ENCODE data around the gene NECAB3. TPM values are rescaled to one million over a fixed set of nuclear protein-coding genes. Genes with fewer than 3 reads are reported as not detected.
"Not testable (repeated sequence)": the region's sequence is repeated elsewhere in the genome, so short reads cannot be mapped to it uniquely, and the experiment has no call there.

Gene NECAB3
- total RNA-seq, 1 donor: 27.1 TPM

DNA sequence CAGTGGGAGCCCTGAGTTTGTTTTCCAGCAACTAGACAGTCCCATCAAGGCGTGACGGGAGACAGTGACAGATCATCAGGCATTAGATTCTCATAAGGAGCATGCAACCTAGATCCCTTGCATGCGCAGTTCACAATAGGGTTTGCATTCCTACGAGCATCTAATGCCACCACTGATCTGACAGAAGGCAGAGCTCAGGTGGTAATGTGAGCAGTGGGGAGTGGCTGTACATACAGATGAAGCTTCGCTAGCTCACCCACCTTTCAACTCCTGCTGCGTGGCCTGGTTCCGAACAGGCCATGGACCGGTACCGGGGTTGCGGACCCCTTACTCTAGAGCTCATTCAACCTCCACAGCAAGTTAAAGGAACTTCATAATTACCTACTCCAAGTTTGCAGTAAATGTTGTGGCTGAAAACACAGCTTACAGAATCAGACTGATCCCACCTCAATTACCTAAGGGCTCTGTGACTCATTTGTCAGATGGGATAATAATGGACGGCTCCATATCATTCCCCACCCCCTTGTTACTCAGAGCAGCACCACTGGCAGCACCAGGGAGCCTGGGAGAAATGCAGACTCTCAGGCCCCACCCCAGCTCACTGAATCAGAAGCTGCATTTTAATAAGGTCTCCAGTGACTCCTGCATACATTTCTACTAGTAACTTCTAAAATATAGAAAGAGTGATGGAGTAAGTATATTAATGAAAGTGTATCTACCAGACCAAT lies 30.1 kb upstream of the NECAB3 start:
- Histone ChIP-seq H3K9me3 (ENCODE audit: low read depth, low read length) (no peaks in the 10 kb centered on the region), H3K79me2 (ENCODE audit: insufficient read depth, low read length) (no peaks in the 10 kb centered on the region), H3K27ac (ENCODE audit: low read depth, low read length) (no peak overlapping the region), H2AFZ (ENCODE audit: low read length) (no peak overlapping the region), H3K36me3 (ENCODE audit: insufficient read depth, low read length) (peaks cover 7% of the 10 kb centered on the region), H3K4me3 (ENCODE audit: insufficient read depth, low read length) (no peak overlapping the region), H3K4me1 (ENCODE audit: insufficient read depth, low read length) (no peaks in the 10 kb centered on the region), H3K4me2 (ENCODE audit: insufficient read depth, low read length) (no peak overlapping the region), H3K27me3 (ENCODE audit: insufficient read depth, low read length) (no peaks in the 10 kb centered on the region), H4K20me1 (ENCODE audit: insufficient read depth, low read length) (no peaks in the 10 kb centered on the region)
- TF ChIP-seq, protein P1, sequence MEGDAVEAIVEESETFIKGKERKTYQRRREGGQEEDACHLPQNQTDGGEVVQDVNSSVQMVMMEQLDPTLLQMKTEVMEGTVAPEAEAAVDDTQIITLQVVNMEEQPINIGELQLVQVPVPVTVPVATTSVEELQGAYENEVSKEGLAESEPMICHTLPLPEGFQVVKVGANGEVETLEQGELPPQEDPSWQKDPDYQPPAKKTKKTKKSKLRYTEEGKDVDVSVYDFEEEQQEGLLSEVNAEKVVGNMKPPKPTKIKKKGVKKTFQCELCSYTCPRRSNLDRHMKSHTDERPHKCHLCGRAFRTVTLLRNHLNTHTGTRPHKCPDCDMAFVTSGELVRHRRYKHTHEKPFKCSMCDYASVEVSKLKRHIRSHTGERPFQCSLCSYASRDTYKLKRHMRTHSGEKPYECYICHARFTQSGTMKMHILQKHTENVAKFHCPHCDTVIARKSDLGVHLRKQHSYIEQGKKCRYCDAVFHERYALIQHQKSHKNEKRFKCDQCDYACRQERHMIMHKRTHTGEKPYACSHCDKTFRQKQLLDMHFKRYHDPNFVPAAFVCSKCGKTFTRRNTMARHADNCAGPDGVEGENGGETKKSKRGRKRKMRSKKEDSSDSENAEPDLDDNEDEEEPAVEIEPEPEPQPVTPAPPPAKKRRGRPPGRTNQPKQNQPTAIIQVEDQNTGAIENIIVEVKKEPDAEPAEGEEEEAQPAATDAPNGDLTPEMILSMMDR (IDR thresholded peaks at IDR 0.05; ENCODE audit: extremely low read depth, low read depth, low read length): no peak
- peak; percentile 46 for DNase-seq (ENCODE audit: insufficient read length, low spot score, missing footprints)

DNA sequence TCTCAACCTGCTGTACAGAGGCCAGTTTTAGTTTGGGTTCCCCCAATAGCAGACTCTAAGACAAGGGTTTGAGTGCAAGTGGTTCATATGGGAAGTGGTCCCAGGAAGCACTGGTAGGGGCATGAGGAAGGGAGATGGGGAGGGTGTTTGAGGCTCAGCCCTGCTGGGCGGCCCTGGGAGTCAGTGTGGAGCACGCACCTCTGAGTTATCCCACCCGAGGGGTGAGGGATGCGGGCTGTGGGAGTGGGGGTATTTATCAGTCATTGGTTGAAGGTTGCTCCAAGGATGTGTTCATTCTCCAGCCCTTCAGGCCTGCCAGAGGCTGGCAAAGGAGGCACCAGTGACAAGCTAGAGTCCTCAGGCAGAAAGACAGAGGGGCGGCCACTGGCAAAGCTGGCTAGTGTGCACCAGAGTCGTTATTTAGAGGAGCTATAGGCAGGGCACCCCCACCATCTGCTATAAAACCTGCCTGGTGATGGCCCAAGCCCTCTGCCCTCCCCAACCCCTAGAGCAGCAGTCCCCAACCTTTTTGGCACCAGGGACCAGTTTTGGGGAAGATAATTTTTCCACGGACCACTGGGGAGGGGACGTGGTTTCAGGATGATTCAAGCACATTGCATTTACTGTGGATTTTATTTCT lies 29.4 kb upstream of the NECAB3 start:
- no peak overlapping the region for H2AFZ ChIP-seq (ENCODE audit: low read length)
- H3K4me3 ChIP-seq (ENCODE audit: insufficient read depth, low read length): no peak overlapping the region
- H3K9me3 ChIP-seq (ENCODE audit: low read depth, low read length): no peaks in the 10 kb centered on the region
- H3K27ac ChIP-seq (ENCODE audit: low read depth, low read length): no peak overlapping the region
- H3K27me3 ChIP-seq (ENCODE audit: insufficient read depth, low read length): no peaks in the 10 kb centered on the region
- peak; percentile 61 for DNase-seq (ENCODE audit: insufficient read length, low spot score, missing footprints)
- no peaks in the 10 kb centered on the region for H3K79me2 ChIP-seq (ENCODE audit: insufficient read depth, low read length)
- H4K20me1 ChIP-seq (ENCODE audit: insufficient read depth, low read length): no peaks in the 10 kb centered on the region
- no peak overlapping the region for H3K4me2 ChIP-seq (ENCODE audit: insufficient read depth, low read length)
- TF ChIP-seq, protein P1 (IDR thresholded peaks at IDR 0.05; ENCODE audit: extremely low read depth, low read depth, low read length): no peak
- peaks cover 7% of the 10 kb centered on the region for H3K36me3 ChIP-seq (ENCODE audit: insufficient read depth, low read length)
- H3K4me1 ChIP-seq (ENCODE audit: insufficient read depth, low read length): no peaks in the 10 kb centered on the region

DNA sequence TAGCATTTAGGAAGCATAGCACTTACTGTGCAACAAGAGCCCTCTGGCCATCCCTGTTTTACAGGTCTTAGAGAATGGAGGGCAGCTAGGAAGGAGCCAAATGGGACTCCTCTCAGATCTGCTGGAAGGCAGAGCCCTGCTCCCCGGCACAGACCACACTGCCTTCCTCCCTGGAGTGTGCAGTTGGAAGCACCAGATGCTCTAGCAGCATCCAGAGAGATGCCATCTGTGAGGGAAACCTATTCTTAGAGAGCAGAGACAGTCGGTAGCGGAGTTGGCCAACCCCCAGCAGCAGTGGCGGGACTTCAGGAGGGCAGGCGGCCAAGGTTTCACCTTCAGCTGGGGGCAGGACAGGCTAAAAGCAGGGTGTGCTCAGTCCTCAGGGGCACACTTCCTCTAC lies 28.6 kb upstream of the NECAB3 start:
- H2AFZ ChIP-seq (ENCODE audit: low read length): no peak overlapping the region
- H3K36me3 ChIP-seq (ENCODE audit: insufficient read depth, low read length): peaks cover 7% of the 10 kb centered on the region
- H3K27me3 ChIP-seq (ENCODE audit: insufficient read depth, low read length): no peaks in the 10 kb centered on the region
- no peaks in the 10 kb centered on the region for H3K79me2 ChIP-seq (ENCODE audit: insufficient read depth, low read length)
- H3K27ac ChIP-seq (ENCODE audit: low read depth, low read length): no peak overlapping the region
- TF ChIP-seq, protein P1 (IDR thresholded peaks at IDR 0.05; ENCODE audit: extremely low read depth, low read depth, low read length): no peak
- no peak overlapping the region for H3K4me3 ChIP-seq (ENCODE audit: insufficient read depth, low read length)
- no peak for DNase-seq (ENCODE audit: insufficient read length, low spot score, missing footprints)
- no peak overlapping the region for H3K4me2 ChIP-seq (ENCODE audit: insufficient read depth, low read length)
- no peaks in the 10 kb centered on the region for H3K9me3 ChIP-seq (ENCODE audit: low read depth, low read length)
- H4K20me1 ChIP-seq (ENCODE audit: insufficient read depth, low read length): no peaks in the 10 kb centered on the region
- H3K4me1 ChIP-seq (ENCODE audit: insufficient read depth, low read length): no peaks in the 10 kb centered on the region

DNA sequence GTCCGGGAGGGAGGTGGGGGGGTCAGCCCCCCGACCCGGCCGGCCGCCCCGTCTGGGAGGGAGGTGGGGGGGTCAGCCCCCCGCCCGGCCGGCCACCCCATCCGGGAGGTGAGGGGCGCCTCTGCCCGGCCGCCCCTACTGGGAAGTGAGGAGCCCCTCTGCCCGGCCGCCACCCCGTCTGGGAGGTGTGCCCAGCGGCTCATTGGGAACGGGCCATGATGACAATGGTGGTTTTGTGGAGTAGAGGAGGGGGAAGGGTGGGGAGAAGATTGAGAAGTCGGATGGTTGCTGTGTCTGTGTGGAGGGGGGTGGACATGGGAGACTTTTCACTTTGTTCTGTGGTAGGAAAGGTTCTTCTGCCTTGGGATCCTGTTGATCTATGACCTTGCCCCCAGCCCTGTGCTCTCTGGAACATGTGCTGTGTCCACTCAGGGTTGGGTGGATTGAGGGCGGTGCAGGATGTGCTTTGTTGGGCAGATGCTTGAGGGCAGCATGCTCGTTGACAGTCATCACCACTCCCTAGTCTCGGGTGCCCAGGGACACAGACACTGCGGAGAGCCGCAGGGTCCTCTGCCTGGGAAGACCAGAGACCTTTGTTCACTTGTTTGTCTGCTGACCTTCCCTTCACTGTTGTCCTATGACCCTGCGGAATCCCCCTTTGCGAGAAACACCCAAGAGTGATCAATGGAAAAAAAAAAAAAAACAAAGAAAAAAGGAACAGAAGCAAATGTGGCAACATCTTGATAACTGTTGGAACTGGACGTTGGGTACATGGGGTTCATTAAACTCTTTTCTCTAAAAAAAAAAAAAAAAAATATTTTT lies 27.6 kb upstream of the NECAB3 start:
- H3K79me2 ChIP-seq (ENCODE audit: insufficient read depth, low read length): no peaks in the 10 kb centered on the region
- H3K9me3 ChIP-seq (ENCODE audit: low read depth, low read length): no peaks in the 10 kb centered on the region
- no peaks in the 10 kb centered on the region for H3K36me3 ChIP-seq (ENCODE audit: insufficient read depth, low read length)
- H3K4me1 ChIP-seq (ENCODE audit: insufficient read depth, low read length): no peaks in the 10 kb centered on the region
- DNase-seq (ENCODE audit: insufficient read length, low spot score, missing footprints): no peak
- TF ChIP-seq, protein P1 (IDR thresholded peaks at IDR 0.05; ENCODE audit: extremely low read depth, low read depth, low read length): no peak
- H2AFZ ChIP-seq (ENCODE audit: low read length): no peak overlapping the region
- H3K4me2 ChIP-seq (ENCODE audit: insufficient read depth, low read length): no peak overlapping the region
- no peak overlapping the region for H3K27ac ChIP-seq (ENCODE audit: low read depth, low read length)
- H4K20me1 ChIP-seq (ENCODE audit: insufficient read depth, low read length): no peaks in the 10 kb centered on the region
- no peaks in the 10 kb centered on the region for H3K27me3 ChIP-seq (ENCODE audit: insufficient read depth, low read length)
- no peak overlapping the region for H3K4me3 ChIP-seq (ENCODE audit: insufficient read depth, low read length)

DNA sequence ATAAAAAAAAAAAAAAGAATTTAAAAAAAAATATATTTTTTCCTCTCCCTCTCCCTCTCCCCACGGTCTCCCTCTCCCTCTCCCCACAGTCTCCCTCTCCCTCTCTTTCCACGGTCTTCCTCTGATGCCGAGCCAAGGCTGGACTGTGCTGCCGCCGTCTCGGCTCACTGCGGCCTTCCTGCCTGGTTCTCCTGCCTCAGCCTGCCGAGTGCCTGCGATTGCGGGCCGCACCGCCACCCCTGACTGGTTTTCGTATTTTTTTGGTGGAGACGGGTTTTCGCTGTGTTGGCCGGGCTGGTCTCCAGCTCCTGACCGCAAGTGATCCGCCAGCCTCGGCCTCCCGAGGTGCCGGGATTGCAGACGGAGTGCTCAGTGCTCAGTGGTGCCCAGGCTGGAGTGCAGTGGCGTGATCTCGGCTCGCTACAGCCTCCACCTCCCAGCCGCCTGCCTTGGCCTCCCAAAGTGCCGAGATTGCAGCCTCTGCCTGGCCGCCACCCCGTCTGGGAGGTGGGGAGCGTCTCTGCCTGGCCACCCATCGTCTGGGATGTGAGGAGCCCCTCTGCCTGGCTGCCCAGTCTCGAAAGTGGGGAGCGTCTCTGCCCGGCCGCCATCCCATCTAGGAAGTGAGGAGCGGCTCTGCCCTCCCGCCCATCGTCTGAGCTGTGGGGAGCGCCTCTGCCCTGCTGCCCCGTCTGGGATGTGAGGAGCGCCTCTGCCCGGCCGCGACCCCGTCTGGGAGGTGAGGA lies 26.6 kb upstream of the NECAB3 start:
- H3K36me3 ChIP-seq (ENCODE audit: insufficient read depth, low read length); H3K4me2 ChIP-seq (ENCODE audit: insufficient read depth, low read length); H3K27me3 ChIP-seq (ENCODE audit: insufficient read depth, low read length); H3K9me3 ChIP-seq (ENCODE audit: low read depth, low read length); H3K27ac ChIP-seq (ENCODE audit: low read depth, low read length); H3K79me2 ChIP-seq (ENCODE audit: insufficient read depth, low read length); DNase-seq (ENCODE audit: insufficient read length, low spot score, missing footprints); H3K4me3 ChIP-seq (ENCODE audit: insufficient read depth, low read length); H4K20me1 ChIP-seq (ENCODE audit: insufficient read depth, low read length); H2AFZ ChIP-seq (ENCODE audit: low read length); H3K4me1 ChIP-seq (ENCODE audit: insufficient read depth, low read length): not testable (repeated sequence)

Data from osteoblast (primary cell).